HepG2 (cell line): ENCODE results near the gene C2orf80. TPM values are rescaled to one million over a fixed set of nuclear protein-coding genes. Genes with fewer than 3 reads are reported as not detected.

ENCODE experiments used
- ARNT2 ChIP-seq: sonication (generic); formaldehyde crosslinking; IDR thresholded peaks from 2 replicates; pipeline ENCODE4 v1.8.0; 2022; ENCODE audit warnings: mild to moderate bottlenecking, low read depth, missing genetic modification reagents, moderate library complexity
- ETV6 ChIP-seq: sonication (generic); formaldehyde crosslinking; conservative IDR thresholded peaks from 2 replicates; pipeline ENCODE4 v1.4.0; 2020; ENCODE audit warnings: missing genetic modification reagents
- GPBP1L1 ChIP-seq: sonication (generic); formaldehyde crosslinking; IDR thresholded peaks from 2 replicates; pipeline ENCODE4 v1.5.0; 2020; ENCODE audit warnings: mild to moderate bottlenecking, missing genetic modification reagents
- MED1 ChIP-seq: sonication (generic); formaldehyde crosslinking; IDR thresholded peaks from 2 replicates; pipeline ENCODE4 v1.4.0; 2020; ENCODE audit warnings: missing genetic modification reagents
- PHF20 ChIP-seq: sonication (generic); formaldehyde crosslinking; IDR thresholded peaks from 2 replicates; pipeline ENCODE4 v1.5.0; 2020; ENCODE audit warnings: mild to moderate bottlenecking, missing genetic modification reagents
- PHF5A ChIP-seq: IDR thresholded peaks from one replicate; pipeline ENCODE4 v1.6.1; 2018; ENCODE audit warnings: low read depth, missing genetic modification reagents; ENCODE audit not compliant: unreplicated experiment
- REPIN1 ChIP-seq: sonication (generic); formaldehyde crosslinking; IDR thresholded peaks from 2 replicates; pipeline ENCODE4 v1.8.0; 2022; ENCODE audit warnings: missing genetic modification reagents, low read depth, mild to moderate bottlenecking, borderline replicate concordance
- SAP130 ChIP-seq: IDR thresholded peaks from 2 replicates; pipeline ENCODE4 v1.6.1; 2016; ENCODE audit warnings: low read depth
- SOX6 ChIP-seq, 2 experiments: fragments of 450-650 bp in 1 of 2; sonication (generic) in 1 of 2; formaldehyde crosslinking in 1 of 2; IDR thresholded peaks; 2 replicates each; pipeline versions ENCODE4 v1.4.0 to v1.6.1; 2017 to 2020; ENCODE audit warnings: antibody characterized with exemption in 1 of 2, mild to moderate bottlenecking in 1 of 2, missing genetic modification reagents in 1 of 2
- SP1 ChIP-seq, 2 experiments: fragments of 450-650 bp in 1 of 2; sonication (generic) in 1 of 2; formaldehyde crosslinking in 1 of 2; IDR thresholded peaks; 2 replicates each; pipeline versions ENCODE4 v1.4.0 to v1.6.1; 2016 to 2020; ENCODE audit warnings: missing genetic modification reagents in 1 of 2
- SRSF4 ChIP-seq: fragments of 200-400 bp; formaldehyde crosslinking; IDR thresholded peaks from one replicate; pipeline ENCODE4 v1.6.1; 2018; ENCODE audit warnings: mild to moderate bottlenecking, low read depth, low read length, moderate library complexity; ENCODE audit not compliant: poor library complexity, severe bottlenecking
- ZBTB3 ChIP-seq: sonication (generic); formaldehyde crosslinking; IDR thresholded peaks from 2 replicates; pipeline ENCODE4 v1.4.0; 2020; ENCODE audit warnings: low read depth, mild to moderate bottlenecking, moderate library complexity, missing genetic modification reagents, borderline replicate concordance
- ZBTB7B ChIP-seq: sonication (generic); formaldehyde crosslinking; IDR thresholded peaks from 2 replicates; pipeline ENCODE4 v1.4.0; 2020; ENCODE audit warnings: missing genetic modification reagents
- ZMYM3 ChIP-seq: sonication (generic); formaldehyde crosslinking; IDR thresholded peaks from 2 replicates; pipeline ENCODE4 v1.5.1; 2020; ENCODE audit warnings: mild to moderate bottlenecking, missing genetic modification reagents
- ZNF207 ChIP-seq: fragments of 450-650 bp; IDR thresholded peaks from 2 replicates; pipeline ENCODE4 v1.6.1; 2016; ENCODE audit warnings: antibody characterized with exemption, borderline replicate concordance
- ZNF274 ChIP-seq: sonication (generic); formaldehyde crosslinking; IDR thresholded peaks from 2 replicates; pipeline ENCODE4 v1.5.1; 2020; ENCODE audit warnings: mild to moderate bottlenecking, missing genetic modification reagents
- ZNF563 ChIP-seq: sonication (generic); formaldehyde crosslinking; IDR thresholded peaks from 2 replicates; pipeline ENCODE4 v1.8.0; 2022; ENCODE audit warnings: mild to moderate bottlenecking, moderate library complexity, missing genetic modification reagents
- ZNF761 ChIP-seq: sonication (generic); formaldehyde crosslinking; conservative IDR thresholded peaks from 2 replicates; pipeline ENCODE4 v1.4.0; 2020; ENCODE audit warnings: mild to moderate bottlenecking, missing genetic modification reagents
- polyA plus RNA-seq, 8 experiments: library from polyadenylated mRNA; depleted of rRNA in 3 of 8; stranded (reverse) in 7 of 8; unstranded in 1 of 8; fragments of >200 nt; fragmentation: Illumina TruSeq in 4 of 8; extraction: Trizol in 4 of 8; gene quantifications; 2 replicates each; pipeline versions ENCODE4 v1.2.1 to v1.2.3, GENCODE V29; 2011 to 2016; ENCODE audit warnings: low read depth in 4 of 8, missing spikeins in 1 of 8, mixed read lengths in 1 of 8; ENCODE audit not compliant: insufficient read depth in 1 of 8
- total RNA-seq, 5 experiments: library from RNA; depleted of rRNA; stranded (reverse); fragments of >200 nt; fragmentation: Illumina TruSeq; extraction: Trizol; gene quantifications; 2 replicates each; pipeline ENCODE4 v1.2.3, GENCODE V29; 2016; ENCODE audit warnings: low read depth in 1 of 5
- TF ChIP-seq, protein P1 (sequence below): sonication (generic); formaldehyde crosslinking; IDR thresholded peaks from 2 replicates; pipeline ENCODE4 v1.5.0; 2020; ENCODE audit warnings: mild to moderate bottlenecking, missing genetic modification reagents
- TF ChIP-seq, protein P2 (sequence below), 2 experiments: sonication (generic) in 1 of 2; formaldehyde crosslinking in 1 of 2; IDR thresholded peaks; 2 replicates each; pipeline versions ENCODE4 v1.5.1 to v1.6.1; 2011 to 2020; ENCODE audit warnings: borderline replicate concordance in 1 of 2, low read depth in 1 of 2, low read length in 1 of 2, mild to moderate bottlenecking in 1 of 2, missing genetic modification reagents in 1 of 2, moderate library complexity in 1 of 2
- TF ChIP-seq, protein P3 (sequence below), 2 experiments: sonication (generic) in 1 of 2; formaldehyde crosslinking in 1 of 2; IDR thresholded peaks; 2 replicates each; pipeline versions ENCODE4 v1.4.0 to v1.6.1; 2018 to 2020; ENCODE audit warnings: missing genetic modification reagents in 2 of 2, borderline replicate concordance in 1 of 2, low read depth in 1 of 2, mild to moderate bottlenecking in 1 of 2, missing biosample characterization in 1 of 2

C2orf80 gene
- total and polyA plus RNA-seq, 2 of the 13 experiments (the other 11 are each of a cell fraction or from before 2014, with no cell fraction given), result not detected

GRCh38 chr2:208179028-208179609 lies 10.7 kb downstream of the C2orf80 start (continued):
- TF ChIP-seq, protein P1, sequence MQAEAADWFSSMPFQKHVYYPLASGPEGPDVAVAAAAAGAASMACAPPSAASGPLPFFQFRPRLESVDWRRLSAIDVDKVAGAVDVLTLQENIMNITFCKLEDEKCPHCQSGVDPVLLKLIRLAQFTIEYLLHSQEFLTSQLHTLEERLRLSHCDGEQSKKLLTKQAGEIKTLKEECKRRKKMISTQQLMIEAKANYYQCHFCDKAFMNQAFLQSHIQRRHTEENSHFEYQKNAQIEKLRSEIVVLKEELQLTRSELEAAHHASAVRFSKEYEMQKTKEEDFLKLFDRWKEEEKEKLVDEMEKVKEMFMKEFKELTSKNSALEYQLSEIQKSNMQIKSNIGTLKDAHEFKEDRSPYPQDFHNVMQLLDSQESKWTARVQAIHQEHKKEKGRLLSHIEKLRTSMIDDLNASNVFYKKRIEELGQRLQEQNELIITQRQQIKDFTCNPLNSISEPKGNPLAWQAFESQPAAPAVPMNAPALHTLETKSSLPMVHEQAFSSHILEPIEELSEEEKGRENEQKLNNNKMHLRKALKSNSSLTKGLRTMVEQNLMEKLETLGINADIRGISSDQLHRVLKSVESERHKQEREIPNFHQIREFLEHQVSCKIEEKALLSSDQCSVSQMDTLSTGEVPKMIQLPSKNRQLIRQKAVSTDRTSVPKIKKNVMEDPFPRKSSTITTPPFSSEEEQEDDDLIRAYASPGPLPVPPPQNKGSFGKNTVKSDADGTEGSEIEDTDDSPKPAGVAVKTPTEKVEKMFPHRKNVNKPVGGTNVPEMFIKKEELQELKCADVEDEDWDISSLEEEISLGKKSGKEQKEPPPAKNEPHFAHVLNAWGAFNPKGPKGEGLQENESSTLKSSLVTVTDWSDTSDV, result no peak
- TF ChIP-seq SP1 (IDR thresholded peaks at IDR 0.05), result no peak
- no peak for TF ChIP-seq SP1 (CRISPR knock-in tag; IDR thresholded peaks at IDR 0.05)
- TF ChIP-seq ARNT2, result no peak
- TF ChIP-seq GPBP1L1, result no peak
- TF ChIP-seq ZBTB3, result no peak
- TF ChIP-seq, protein P2, sequence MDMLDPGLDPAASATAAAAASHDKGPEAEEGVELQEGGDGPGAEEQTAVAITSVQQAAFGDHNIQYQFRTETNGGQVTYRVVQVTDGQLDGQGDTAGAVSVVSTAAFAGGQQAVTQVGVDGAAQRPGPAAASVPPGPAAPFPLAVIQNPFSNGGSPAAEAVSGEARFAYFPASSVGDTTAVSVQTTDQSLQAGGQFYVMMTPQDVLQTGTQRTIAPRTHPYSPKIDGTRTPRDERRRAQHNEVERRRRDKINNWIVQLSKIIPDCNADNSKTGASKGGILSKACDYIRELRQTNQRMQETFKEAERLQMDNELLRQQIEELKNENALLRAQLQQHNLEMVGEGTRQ (IDR thresholded peaks at IDR 0.05; ENCODE audit: low read depth, low read length), result no peak
- TF ChIP-seq, protein P2 (CRISPR knock-in tag; IDR thresholded peaks at IDR 0.05; ENCODE audit: borderline replicate concordance), result no peak
- TF ChIP-seq, protein P3, sequence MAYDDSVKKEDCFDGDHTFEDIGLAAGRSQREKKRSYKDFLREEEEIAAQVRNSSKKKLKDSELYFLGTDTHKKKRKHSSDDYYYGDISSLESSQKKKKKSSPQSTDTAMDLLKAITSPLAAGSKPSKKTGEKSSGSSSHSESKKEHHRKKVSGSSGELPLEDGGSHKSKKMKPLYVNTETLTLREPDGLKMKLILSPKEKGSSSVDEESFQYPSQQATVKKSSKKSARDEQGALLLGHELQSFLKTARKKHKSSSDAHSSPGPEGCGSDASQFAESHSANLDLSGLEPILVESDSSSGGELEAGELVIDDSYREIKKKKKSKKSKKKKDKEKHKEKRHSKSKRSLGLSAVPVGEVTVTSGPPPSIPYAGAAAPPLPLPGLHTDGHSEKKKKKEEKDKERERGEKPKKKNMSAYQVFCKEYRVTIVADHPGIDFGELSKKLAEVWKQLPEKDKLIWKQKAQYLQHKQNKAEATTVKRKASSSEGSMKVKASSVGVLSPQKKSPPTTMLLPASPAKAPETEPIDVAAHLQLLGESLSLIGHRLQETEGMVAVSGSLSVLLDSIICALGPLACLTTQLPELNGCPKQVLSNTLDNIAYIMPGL (CRISPR knock-in tag; IDR thresholded peaks at IDR 0.05; ENCODE audit: borderline replicate concordance in 1 of 2, low read depth in 1 of 2), result no peak
- TF ChIP-seq SRSF4, result no peak
- no peak for TF ChIP-seq ZNF563 (CRISPR knock-in tag)
- no peak for TF ChIP-seq ZNF207
- no peak for TF ChIP-seq ZNF274
- TF ChIP-seq ZBTB7B (CRISPR knock-in tag), result peak; percentile 61; the same call in 1 of the 2 replicates
- TF ChIP-seq PHF20 (CRISPR knock-in tag), result no peak
- 0 out of 2 replicates have a peak, but pooled peaks have one; percentile 22 for TF ChIP-seq MED1 (CRISPR knock-in tag)
- no peak for TF ChIP-seq PHF5A (CRISPR knock-in tag)
- 0 out of 2 replicates have a peak, but pooled peaks have one; percentile 13 for TF ChIP-seq SAP130
- no peak for TF ChIP-seq ETV6 (CRISPR knock-in tag)
- peak; percentile 54; the same call in 1 of the 2 replicates for TF ChIP-seq ZMYM3 (CRISPR knock-in tag)
- TF ChIP-seq SOX6 (IDR thresholded peaks at IDR 0.05), result no peak
- peak; percentile 79 for TF ChIP-seq SOX6 (CRISPR knock-in tag; IDR thresholded peaks at IDR 0.05)
- TF ChIP-seq REPIN1 (CRISPR knock-in tag), result no peak
- no peak for TF ChIP-seq ZNF761
